Sigmoid colon (tissue), 4 donors: ENCODE measurements around the gene FCN1.

Experiments used
- EP300 ChIP-seq, 4 donors: sonication (generic); formaldehyde crosslinking; IDR thresholded peaks; one replicate each; pipeline ENCODE4 v1.6.1; 2017; ENCODE audit warnings: antibody characterized with exemption in 4 of 4
- POLR2A ChIP-seq, 2 donors: fragments of 450-650 bp; IDR thresholded peaks; one replicate each; pipeline ENCODE4 v1.6.1; 2016; ENCODE audit warnings: antibody characterized with exemption in 2 of 2, mild to moderate bottlenecking in 2 of 2, moderate library complexity in 2 of 2
- POLR2AphosphoS5 ChIP-seq, 4 donors: sonication (generic); formaldehyde crosslinking; IDR thresholded peaks; one replicate each; pipeline ENCODE4 v1.6.1; 2017; ENCODE audit warnings: antibody characterized with exemption in 4 of 4
- TF ChIP-seq, protein P1 (sequence below), 4 experiments: fragments of 450-650 bp in 3 of 4; fragments of 200-600 bp in 1 of 4; IDR thresholded peaks; one replicate each; pipeline ENCODE4 v1.5.1; 2016 to 2019; ENCODE audit warnings: antibody characterized with exemption in 4 of 4, mild to moderate bottlenecking in 3 of 4, moderate library complexity in 2 of 4

DNA sequence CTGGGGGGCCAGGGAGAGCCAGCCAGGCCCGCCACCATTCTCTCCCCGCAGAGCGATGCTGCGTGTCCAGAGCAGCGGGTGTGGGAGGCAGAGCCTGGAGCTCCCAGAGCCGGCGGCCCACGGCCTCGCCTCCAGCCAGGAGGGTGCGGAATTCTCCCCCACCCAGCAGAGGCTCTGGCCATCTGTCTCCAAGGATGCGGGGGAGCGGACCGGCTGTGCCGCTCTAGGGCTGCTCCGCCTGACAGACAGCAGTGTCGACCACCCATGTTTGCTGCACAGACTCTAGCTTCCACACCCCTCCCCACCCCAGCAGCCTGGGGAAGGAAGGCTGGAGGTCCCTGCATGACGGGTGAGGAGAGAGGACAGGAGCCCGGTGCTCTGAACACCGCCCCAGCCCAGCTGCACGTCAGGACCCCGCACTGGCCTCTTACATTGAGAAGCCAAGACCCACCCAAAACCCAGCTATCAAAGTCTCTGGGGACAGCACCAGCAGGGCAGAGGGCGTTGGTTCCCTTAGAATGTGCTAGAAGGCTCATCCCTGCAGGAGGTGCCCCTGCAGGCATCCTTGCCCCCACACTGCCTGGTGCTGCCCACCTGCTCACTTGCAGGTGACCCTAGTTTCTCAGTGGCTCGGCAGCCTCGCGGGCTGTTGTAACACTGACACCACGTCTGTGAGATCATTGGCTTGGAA is 29.7 kb upstream of the FCN1 start:
- no peak for TF ChIP-seq EP300 (IDR thresholded peaks at IDR 0.05)
- TF ChIP-seq, protein P1, sequence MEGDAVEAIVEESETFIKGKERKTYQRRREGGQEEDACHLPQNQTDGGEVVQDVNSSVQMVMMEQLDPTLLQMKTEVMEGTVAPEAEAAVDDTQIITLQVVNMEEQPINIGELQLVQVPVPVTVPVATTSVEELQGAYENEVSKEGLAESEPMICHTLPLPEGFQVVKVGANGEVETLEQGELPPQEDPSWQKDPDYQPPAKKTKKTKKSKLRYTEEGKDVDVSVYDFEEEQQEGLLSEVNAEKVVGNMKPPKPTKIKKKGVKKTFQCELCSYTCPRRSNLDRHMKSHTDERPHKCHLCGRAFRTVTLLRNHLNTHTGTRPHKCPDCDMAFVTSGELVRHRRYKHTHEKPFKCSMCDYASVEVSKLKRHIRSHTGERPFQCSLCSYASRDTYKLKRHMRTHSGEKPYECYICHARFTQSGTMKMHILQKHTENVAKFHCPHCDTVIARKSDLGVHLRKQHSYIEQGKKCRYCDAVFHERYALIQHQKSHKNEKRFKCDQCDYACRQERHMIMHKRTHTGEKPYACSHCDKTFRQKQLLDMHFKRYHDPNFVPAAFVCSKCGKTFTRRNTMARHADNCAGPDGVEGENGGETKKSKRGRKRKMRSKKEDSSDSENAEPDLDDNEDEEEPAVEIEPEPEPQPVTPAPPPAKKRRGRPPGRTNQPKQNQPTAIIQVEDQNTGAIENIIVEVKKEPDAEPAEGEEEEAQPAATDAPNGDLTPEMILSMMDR (IDR thresholded peaks at IDR 0.05): no peak
- no peak for TF ChIP-seq POLR2A (IDR thresholded peaks at IDR 0.05)
- TF ChIP-seq POLR2AphosphoS5 (IDR thresholded peaks at IDR 0.05): no peak
